Nephron (organoid): Measurements from ENCODE around the gene TUBGCP6.

Source experiments
- H3K27ac Mint-ChIP-seq, 3 experiments: 2 replicates each; pipeline ENCODE4 v1.8.0; 2020; ENCODE audit warnings: mixed read lengths in 3 of 3, mild to moderate bottlenecking in 2 of 3, moderate library complexity in 1 of 3
- H3K27me3 Mint-ChIP-seq: 2 replicates; pipeline ENCODE4 v1.8.0; 2021; ENCODE audit warnings: low read depth, mild to moderate bottlenecking, moderate library complexity, mixed read lengths
- H3K36me3 Mint-ChIP-seq: 2 replicates; pipeline ENCODE4 v1.8.0; 2020; ENCODE audit warnings: low read depth, mixed read lengths
- H3K4me1 Mint-ChIP-seq: 2 replicates; pipeline ENCODE4 v1.8.0; 2020; ENCODE audit warnings: mixed read lengths
- H3K4me3 Mint-ChIP-seq, 3 experiments: 2 replicates each; pipeline ENCODE4 v1.8.0; 2020; ENCODE audit warnings: mild to moderate bottlenecking in 3 of 3, mixed read lengths in 3 of 3, moderate library complexity in 2 of 3
- H3K9me3 Mint-ChIP-seq: 2 replicates; pipeline ENCODE4 v1.8.0; 2020; ENCODE audit warnings: mixed read lengths
- TF ChIP-seq, protein P1 (sequence below), 3 experiments: fragments of 200-600 bp; sonication (generic); IDR thresholded peaks; one replicate each; pipeline ENCODE4 v1.5.0; 2021; ENCODE audit warnings: antibody characterized with exemption in 3 of 3; ENCODE audit not compliant: unreplicated experiment in 3 of 3

Gene TUBGCP6

DNA sequence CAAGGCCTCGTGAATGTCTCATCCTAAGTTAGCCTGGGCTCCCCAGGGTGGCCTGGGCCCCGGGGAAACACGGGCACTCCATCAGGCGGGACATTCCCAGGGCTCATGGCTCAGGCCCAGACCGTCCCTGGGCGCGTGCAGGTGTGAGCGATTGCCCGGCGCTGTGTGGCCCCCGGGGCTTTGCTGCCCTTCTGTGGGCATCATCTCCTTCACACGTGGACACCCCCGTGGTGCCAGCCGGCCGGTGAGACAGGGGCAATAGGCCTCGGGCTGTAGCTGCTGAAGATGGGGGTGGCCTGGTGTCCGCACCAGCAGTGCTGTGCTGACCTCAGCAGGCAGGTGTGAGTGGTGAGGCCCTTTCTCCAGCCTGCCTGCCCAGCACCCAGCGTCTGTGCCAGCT, 48.6 kb downstream of the TUBGCP6 start:
- TF ChIP-seq, protein P1, sequence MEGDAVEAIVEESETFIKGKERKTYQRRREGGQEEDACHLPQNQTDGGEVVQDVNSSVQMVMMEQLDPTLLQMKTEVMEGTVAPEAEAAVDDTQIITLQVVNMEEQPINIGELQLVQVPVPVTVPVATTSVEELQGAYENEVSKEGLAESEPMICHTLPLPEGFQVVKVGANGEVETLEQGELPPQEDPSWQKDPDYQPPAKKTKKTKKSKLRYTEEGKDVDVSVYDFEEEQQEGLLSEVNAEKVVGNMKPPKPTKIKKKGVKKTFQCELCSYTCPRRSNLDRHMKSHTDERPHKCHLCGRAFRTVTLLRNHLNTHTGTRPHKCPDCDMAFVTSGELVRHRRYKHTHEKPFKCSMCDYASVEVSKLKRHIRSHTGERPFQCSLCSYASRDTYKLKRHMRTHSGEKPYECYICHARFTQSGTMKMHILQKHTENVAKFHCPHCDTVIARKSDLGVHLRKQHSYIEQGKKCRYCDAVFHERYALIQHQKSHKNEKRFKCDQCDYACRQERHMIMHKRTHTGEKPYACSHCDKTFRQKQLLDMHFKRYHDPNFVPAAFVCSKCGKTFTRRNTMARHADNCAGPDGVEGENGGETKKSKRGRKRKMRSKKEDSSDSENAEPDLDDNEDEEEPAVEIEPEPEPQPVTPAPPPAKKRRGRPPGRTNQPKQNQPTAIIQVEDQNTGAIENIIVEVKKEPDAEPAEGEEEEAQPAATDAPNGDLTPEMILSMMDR (IDR thresholded peaks at IDR 0.05; ENCODE audit: unreplicated experiment in 3 of 3) = no peak
- Mint-ChIP-seq H3K4me1 (peaks cover 3% of the 10 kb centered on the region), H3K36me3 (peaks cover 3% of the 10 kb centered on the region), H3K4me3 (no peak overlapping the region), H3K27me3 (no peaks in the 10 kb centered on the region), H3K9me3 (no peaks in the 10 kb centered on the region), H3K27ac (no peak overlapping the region)

DNA sequence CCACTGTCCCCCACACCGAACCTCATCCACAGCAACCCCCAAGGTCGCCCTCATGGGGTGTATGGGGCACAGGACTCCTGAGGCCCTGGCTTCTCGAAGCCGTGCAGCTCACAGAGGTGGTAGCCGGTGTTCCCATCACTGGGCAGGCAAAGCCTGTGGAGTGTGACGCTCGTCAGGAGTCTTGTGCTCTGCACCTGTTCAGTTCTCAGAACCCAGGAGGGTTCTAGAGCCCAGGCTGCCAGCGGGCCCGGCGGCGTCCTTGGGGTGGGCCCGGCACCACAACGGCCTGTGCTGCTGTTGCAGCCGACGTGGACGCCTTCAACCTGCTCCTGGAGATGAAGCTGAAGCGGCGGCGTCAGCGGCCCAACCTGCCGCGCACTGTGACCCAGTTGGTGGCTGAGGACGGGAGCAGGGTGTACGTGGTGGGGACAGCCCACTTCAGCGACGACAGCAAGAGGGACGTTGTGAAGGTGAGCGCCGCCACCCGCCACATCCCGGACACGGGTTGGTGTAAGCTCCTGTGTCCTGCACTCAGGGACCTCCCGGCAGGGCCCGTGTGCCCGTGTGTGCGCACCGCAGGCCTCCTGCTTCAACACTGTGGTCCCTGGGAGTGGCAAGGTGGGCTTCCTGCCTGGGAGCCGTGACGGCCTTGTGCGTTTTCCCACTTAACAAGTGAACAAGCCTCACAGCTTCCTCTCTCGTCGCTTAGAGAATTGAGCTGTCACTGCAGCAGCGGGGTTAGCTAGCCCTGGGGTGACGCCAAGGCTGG, 50.6 kb downstream of the TUBGCP6 start:
- H3K4me1 Mint-ChIP-seq = peaks cover 10% of the 10 kb centered on the region
- TF ChIP-seq, protein P1 (IDR thresholded peaks at IDR 0.05; ENCODE audit: unreplicated experiment in 3 of 3) = no peak
- no peak overlapping the region for H3K27ac Mint-ChIP-seq
- H3K9me3 Mint-ChIP-seq = no peaks in the 10 kb centered on the region
- peaks cover 5% of the 10 kb centered on the region for H3K36me3 Mint-ChIP-seq
- H3K27me3 Mint-ChIP-seq = no peaks in the 10 kb centered on the region
- no peak overlapping the region for H3K4me3 Mint-ChIP-seq

DNA sequence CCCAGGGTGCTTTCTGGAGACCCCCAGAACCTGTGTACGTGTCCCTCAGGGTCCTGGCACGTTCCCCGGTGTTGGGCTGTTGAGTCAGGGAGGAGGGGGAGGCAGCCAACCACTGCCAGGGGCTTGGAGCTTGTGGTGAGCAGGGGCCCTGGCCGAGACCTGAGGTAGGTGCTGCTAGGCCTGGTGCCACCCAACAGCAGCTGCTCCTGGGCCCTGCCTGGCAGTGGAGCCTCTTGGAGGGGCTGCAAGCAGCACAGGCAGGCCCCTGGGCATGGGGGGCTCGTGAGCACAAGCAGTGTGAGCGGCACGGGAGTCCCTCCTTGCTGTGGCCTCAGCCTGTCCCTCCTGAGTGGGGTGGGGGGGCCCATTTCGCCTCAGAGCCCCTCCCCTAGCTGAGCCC, 51.2 kb downstream of the TUBGCP6 start:
- peaks cover 10% of the 10 kb centered on the region for H3K4me1 Mint-ChIP-seq

DNA sequence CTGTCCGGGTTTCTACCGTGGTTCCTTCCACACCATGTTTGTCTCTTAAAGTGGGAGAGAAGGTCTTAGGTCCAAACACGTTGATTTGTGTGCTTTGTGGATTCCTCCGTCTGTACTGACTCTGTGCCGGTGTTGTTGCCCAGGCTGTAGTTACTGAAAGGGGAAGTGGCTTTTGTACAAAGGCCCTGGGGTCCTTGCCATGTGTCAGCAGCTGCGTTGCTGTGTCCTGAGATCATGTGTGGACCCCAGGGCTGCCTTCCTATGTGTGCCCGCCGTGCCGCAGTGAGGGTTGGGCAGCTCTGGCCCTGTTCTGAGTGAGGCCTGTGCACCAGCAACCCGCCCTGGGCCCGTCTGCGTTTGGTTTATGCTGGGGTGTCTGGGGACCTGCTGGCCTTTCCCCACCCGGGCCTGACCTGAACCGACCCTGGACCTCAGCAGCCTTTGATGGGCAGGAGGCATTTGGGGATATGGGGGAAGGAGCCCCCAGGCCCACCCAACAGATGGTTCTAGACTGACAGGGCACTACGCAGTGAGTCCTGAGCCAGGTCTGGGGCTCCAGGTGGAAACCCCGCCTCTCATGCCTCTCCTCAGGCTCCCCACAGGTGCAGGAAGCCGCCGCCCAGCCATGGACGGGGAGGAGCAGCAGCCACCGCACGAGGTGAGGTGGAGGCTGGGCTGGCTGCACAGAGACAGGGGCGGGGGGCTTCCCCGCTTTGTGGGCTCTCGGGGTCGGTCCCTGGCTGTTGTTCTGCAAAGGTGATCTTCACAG, 52.2 kb downstream of the TUBGCP6 start:
- H3K9me3 Mint-ChIP-seq = no peaks in the 10 kb centered on the region
- peaks cover 10% of the 10 kb centered on the region for H3K4me1 Mint-ChIP-seq
- peaks cover 5% of the 10 kb centered on the region for H3K36me3 Mint-ChIP-seq
- TF ChIP-seq, protein P1 (IDR thresholded peaks at IDR 0.05; ENCODE audit: unreplicated experiment in 3 of 3) = no peak
- H3K27ac Mint-ChIP-seq = no peak overlapping the region
- H3K4me3 Mint-ChIP-seq = peak overlapping the region in 1 of 3 experiments; percentile 48
- H3K27me3 Mint-ChIP-seq = no peaks in the 10 kb centered on the region

More for the DNA sequence above, 51.2 kb downstream of the TUBGCP6 start:
- Mint-ChIP-seq H3K9me3 (no peaks in the 10 kb centered on the region), H3K27ac (no peak overlapping the region), H3K4me3 (no peak overlapping the region), H3K36me3 (peaks cover 5% of the 10 kb centered on the region), H3K27me3 (no peaks in the 10 kb centered on the region)
- TF ChIP-seq, protein P1 (IDR thresholded peaks at IDR 0.05; ENCODE audit: unreplicated experiment in 3 of 3) = no peak

DNA sequence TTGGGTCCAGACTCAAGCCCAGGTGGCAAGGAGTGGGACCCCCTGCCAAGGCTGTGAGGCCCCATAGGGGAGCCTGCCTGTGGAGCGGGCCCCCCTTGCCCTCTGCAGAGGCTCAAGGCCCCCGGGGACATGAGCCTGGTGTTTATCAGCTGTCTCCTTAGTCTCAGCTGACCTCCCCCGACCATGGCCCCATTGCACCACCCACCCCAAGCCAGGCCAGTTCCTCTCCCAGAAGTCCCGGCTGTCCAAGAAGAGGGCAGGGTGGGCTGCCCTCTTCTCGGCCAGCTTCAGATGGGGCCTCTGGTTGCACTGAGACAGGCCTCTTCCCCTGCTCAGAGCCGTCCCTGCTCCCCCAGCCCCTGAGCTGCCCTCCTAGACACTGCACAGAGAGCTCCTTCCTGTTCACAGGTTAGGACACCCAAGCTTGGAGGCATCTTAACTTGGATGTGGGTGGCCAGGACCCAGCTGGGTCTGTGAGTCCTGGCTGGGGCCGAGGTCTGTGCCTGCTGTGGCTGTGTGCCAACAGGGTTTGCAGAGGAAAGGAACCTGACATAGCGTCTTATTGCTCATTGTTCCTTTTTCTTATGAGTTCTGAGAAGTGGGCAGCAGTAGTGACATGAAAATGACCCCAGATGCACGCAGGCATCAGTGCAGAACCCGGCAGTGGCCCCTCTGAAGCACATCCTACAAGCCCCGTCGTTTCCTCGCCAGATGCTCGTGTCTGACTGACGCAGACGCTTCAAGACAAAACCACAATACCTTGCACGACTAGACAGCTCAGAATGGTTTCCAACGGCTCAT, 53.7 kb downstream of the TUBGCP6 start:
- Mint-ChIP-seq H3K4me3 (peak overlapping the region; percentile 57 to 58 (median 57)), H3K9me3 (no peaks in the 10 kb centered on the region), H3K27me3 (no peaks in the 10 kb centered on the region), H3K36me3 (peaks cover 5% of the 10 kb centered on the region), H3K4me1 (peaks cover 16% of the 10 kb centered on the region), H3K27ac (peak overlapping the region; percentile 60 to 71 (median 69))
- TF ChIP-seq, protein P1 (IDR thresholded peaks at IDR 0.05; ENCODE audit: unreplicated experiment in 3 of 3) = no peak
